Keratinocyte (primary cell): Measurements from ENCODE around the gene FGF11.

Experiments used
- EZH2 ChIP-seq: IDR thresholded peaks from one replicate; pipeline ENCODE4 v1.6.1; 2012; ENCODE audit warnings: inconsistent platforms, mild to moderate bottlenecking, low read length, moderate library complexity
- TF ChIP-seq, protein P1 (sequence below), 3 experiments: IDR thresholded peaks in 1 of 3; conservative IDR thresholded peaks in 1 of 3; optimal IDR thresholded peaks in 1 of 3; 2 replicates in 2 of 3; 3 replicates in 1 of 3; pipeline versions ENCODE3 to v1.5.1; 2011; ENCODE audit warnings: low read length in 3 of 3, mild to moderate bottlenecking in 3 of 3, moderate library complexity in 2 of 3, control low read depth in 1 of 3, inconsistent platforms in 1 of 3; ENCODE audit not compliant: insufficient read depth in 2 of 3; ENCODE audit errors: extremely low read depth in 1 of 3

DNA sequence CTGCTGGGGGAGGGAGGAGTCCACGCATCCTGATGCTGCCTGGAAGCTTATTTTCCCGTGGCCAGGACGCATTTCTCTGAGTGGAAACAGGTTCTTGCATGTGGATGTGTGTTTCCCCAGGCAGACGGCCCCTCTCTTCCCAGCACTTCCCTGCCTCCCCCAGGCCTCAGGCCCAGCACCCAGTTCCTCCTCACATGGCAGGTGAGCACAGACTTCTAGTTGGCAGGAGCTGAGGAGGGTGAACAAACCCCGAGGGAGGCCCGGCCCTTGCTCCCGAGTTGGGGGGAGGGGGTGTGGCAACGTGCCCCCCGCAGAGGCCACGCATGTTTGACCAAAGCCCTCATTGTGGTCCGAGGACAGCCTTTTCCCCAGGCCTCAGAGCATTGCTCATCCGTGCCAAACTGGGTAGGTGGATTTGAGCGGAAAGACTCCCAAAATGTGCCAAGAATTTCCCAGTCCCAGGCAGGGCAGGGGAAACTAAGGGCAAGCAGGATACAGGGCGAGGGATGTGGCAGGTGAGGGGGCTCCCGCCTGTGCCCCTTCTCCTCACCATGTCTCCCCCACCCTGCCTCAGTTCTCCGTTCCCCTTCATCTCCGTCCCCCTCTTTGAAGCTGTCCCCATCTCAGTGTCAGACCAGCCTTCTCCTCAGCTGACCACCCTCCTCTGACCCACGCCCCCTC is 20.7 kb upstream of the FGF11 start:
- no peak for TF ChIP-seq EZH2
- TF ChIP-seq, protein P1, sequence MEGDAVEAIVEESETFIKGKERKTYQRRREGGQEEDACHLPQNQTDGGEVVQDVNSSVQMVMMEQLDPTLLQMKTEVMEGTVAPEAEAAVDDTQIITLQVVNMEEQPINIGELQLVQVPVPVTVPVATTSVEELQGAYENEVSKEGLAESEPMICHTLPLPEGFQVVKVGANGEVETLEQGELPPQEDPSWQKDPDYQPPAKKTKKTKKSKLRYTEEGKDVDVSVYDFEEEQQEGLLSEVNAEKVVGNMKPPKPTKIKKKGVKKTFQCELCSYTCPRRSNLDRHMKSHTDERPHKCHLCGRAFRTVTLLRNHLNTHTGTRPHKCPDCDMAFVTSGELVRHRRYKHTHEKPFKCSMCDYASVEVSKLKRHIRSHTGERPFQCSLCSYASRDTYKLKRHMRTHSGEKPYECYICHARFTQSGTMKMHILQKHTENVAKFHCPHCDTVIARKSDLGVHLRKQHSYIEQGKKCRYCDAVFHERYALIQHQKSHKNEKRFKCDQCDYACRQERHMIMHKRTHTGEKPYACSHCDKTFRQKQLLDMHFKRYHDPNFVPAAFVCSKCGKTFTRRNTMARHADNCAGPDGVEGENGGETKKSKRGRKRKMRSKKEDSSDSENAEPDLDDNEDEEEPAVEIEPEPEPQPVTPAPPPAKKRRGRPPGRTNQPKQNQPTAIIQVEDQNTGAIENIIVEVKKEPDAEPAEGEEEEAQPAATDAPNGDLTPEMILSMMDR (optimal IDR thresholded peaks at IDR 0.05 in 1 of 3, IDR thresholded peaks at IDR 0.05 in 1 of 3, conservative IDR thresholded peaks at IDR 0.05 in 1 of 3; ENCODE audit: extremely low read depth in 1 of 3, insufficient read depth in 2 of 3, low read length in 3 of 3): no peak
